ENCODE measurements around the gene RELL1.

The RELL1 gene

GRCh38 chr4:37664696-37665095 lies 21.5 kb downstream of the RELL1 start:
- TF ChIP-seq, protein P1, sequence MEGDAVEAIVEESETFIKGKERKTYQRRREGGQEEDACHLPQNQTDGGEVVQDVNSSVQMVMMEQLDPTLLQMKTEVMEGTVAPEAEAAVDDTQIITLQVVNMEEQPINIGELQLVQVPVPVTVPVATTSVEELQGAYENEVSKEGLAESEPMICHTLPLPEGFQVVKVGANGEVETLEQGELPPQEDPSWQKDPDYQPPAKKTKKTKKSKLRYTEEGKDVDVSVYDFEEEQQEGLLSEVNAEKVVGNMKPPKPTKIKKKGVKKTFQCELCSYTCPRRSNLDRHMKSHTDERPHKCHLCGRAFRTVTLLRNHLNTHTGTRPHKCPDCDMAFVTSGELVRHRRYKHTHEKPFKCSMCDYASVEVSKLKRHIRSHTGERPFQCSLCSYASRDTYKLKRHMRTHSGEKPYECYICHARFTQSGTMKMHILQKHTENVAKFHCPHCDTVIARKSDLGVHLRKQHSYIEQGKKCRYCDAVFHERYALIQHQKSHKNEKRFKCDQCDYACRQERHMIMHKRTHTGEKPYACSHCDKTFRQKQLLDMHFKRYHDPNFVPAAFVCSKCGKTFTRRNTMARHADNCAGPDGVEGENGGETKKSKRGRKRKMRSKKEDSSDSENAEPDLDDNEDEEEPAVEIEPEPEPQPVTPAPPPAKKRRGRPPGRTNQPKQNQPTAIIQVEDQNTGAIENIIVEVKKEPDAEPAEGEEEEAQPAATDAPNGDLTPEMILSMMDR (IDR thresholded peaks at IDR 0.05; ENCODE audit: control extremely low read depth, extremely low read depth, low read depth, missing control alignments), result no peak
- no peak for DNase-seq (ENCODE audit: extremely low spot score)
- ChIA-PET CTCF (no interaction called here), POLR2A (no interaction called here)

GRCh38 chr4:37663552-37663951 lies 22.6 kb downstream of the RELL1 start:
- ChIA-PET POLR2A (no interaction called here), CTCF (no interaction called here)
- TF ChIP-seq, protein P1 (IDR thresholded peaks at IDR 0.05; ENCODE audit: control extremely low read depth, extremely low read depth, low read depth, missing control alignments), result no peak
- no peak for DNase-seq (ENCODE audit: extremely low spot score)

- no peak for DNase-seq (ENCODE audit: extremely low spot score)
- TF ChIP-seq, protein P1 (IDR thresholded peaks at IDR 0.05; ENCODE audit: control extremely low read depth, extremely low read depth, low read depth, missing control alignments), result no peak
- POLR2A ChIA-PET, result interaction anchor here (0.6 kb wide), 1 partner anchor 413 kb away, joined by 3 read pairs; no protein-coding TSS in a partner anchor
- CTCF ChIA-PET, result no interaction called here
These were observed 23.2 kb downstream of the RELL1 start for GRCh38 chr4:37662861-37663390.

- CTCF ChIA-PET, result interaction anchor here (0.9 to 1.2 kb wide), 3 partner anchors 10 to 71 kb away, joined by 3 to 4 read pairs (median 4); no protein-coding TSS in a partner anchor
- TF ChIP-seq, protein P1 (IDR thresholded peaks at IDR 0.05; ENCODE audit: control extremely low read depth, extremely low read depth, low read depth, missing control alignments), result no peak
- POLR2A ChIA-PET, result no interaction called here
- DNase-seq (ENCODE audit: extremely low spot score), result no peak
These were observed 23.9 kb downstream of the RELL1 start for GRCh38 chr4:37662251-37662650.

DNA sequence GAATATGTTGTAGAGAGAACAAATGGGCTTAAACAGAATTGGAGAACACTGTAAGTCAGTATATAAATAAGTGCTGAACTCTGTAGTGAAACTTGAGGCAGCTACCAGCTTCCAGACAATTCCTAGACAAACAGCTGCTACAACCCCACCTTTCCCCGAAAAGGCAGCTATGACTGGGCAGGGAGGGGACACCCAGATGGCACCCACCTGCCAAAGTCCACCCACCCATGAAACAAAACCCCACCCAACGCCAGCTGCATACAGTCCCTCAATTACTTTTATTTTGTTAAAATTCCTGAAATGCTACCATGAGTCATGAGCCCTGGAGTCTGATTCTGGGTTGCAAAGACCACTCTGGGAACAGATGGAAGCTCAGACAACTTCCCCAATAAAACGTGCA lies 24.4 kb downstream of the RELL1 start:
- ChIA-PET CTCF (interaction anchor here (0.9 to 1.2 kb wide), 3 partner anchors 10 to 72 kb away, joined by 3 to 4 read pairs (median 4); no protein-coding TSS in a partner anchor), POLR2A (no interaction called here)
- TF ChIP-seq, protein P1 (IDR thresholded peaks at IDR 0.05; ENCODE audit: control extremely low read depth, extremely low read depth, low read depth, missing control alignments), result no peak
- no peak for DNase-seq (ENCODE audit: extremely low spot score)

DNA sequence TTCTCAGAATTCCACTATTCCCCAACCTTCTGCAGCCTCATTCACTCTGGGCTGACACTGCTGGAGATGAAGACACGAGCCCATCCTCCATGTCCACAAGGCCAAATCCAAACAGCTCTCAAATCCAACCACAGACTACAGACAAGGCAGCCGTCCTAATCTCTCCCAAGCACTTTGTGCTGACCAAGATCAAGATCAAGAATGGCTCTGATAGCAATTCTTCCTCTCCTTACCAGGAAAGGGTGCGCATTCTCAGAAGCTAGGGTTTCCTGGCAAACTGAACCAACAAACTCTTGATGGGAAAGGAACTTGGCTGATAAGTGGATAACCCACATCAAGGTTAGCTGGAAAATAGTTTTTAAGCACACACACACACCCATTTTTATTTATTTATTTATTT lies 26.5 kb downstream of the RELL1 start:
- CTCF ChIA-PET, result interaction anchor here (1.3 to 1.4 kb wide), 2 partner anchors 13 to 57 kb away, joined by 3 to 5 read pairs; no protein-coding TSS in a partner anchor

More for the DNA sequence above, 26.5 kb downstream of the RELL1 start:
- POLR2A ChIA-PET, result no interaction called here
- TF ChIP-seq, protein P1 (IDR thresholded peaks at IDR 0.05; ENCODE audit: control extremely low read depth, extremely low read depth, low read depth, missing control alignments), result no peak
- no peak for DNase-seq (ENCODE audit: extremely low spot score)
